Measurements from ENCODE around the gene RAB7B. TPM values are rescaled to one million over a fixed set of nuclear protein-coding genes. Genes with fewer than 3 reads are reported as not detected.
"Not testable (repeated sequence)": the region's sequence is repeated elsewhere in the genome, so short reads cannot be mapped to it uniquely, and the experiment has no call there.

RAB7B gene, protein sequence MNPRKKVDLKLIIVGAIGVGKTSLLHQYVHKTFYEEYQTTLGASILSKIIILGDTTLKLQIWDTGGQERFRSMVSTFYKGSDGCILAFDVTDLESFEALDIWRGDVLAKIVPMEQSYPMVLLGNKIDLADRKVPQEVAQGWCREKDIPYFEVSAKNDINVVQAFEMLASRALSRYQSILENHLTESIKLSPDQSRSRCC
- total RNA-seq (under 1 TPM in 1 of 2 donors, not detected in 1; 0.18 TPM), total RNA-seq (0 reads per million in 2 donors)

GRCh38 chr1:206002871-206003801 is at the start of gene RAB7B:
Gene RAB7B, minus strand, starts transcription at chr1:206003395. Its CDS starts 9,260 bp downstream, at chr1:205994135.
- Mint-ChIP-seq H3K27me3 (peaks cover 59% of the 10 kb centered on the region), H3K4me3 (peak within 1 kb of the TSS; percentile 41), H3K36me3 (ENCODE audit: low read depth) (peaks cover 3% of the 10 kb centered on the region), H3K27ac (no peak within 1 kb of the TSS), H3K4me1 (peaks cover 14% of the 10 kb centered on the region)
- DNase-seq (no peak), ATAC-seq (no peak)
- no peaks in the 10 kb centered on the region for H3K9me3 ChIP-seq (ENCODE audit: control insufficient read depth, low read length, poor library complexity, severe bottlenecking)

GRCh38 chr1:206052231-206052865 is 49.2 kb upstream of the RAB7B start:
- DNase-seq; H3K27me3 Mint-ChIP-seq; H3K36me3 Mint-ChIP-seq (ENCODE audit: low read depth); H3K9me3 ChIP-seq (ENCODE audit: control insufficient read depth, low read length, poor library complexity, severe bottlenecking); ATAC-seq: not testable (repeated sequence)
- H3K27ac Mint-ChIP-seq: peak overlapping the region; percentile 79
- H3K4me1 Mint-ChIP-seq: peaks cover 13% of the 10 kb centered on the region
- peak overlapping the region; percentile 45 for H3K4me3 Mint-ChIP-seq

- ATAC-seq: peak; percentile 96
- Mint-ChIP-seq H3K4me1 (peaks cover 13% of the 10 kb centered on the region), H3K27me3 (peaks cover 4% of the 10 kb centered on the region), H3K27ac (peak overlapping the region; percentile 93), H3K36me3 (ENCODE audit: low read depth) (peaks cover 2% of the 10 kb centered on the region), H3K4me3 (peak overlapping the region; percentile 82)
- H3K9me3 ChIP-seq (ENCODE audit: control insufficient read depth, low read length, poor library complexity, severe bottlenecking): no peaks in the 10 kb centered on the region
- peak in 2 of 3 donors; percentile 17 to 33 for DNase-seq
These were observed 47.5 kb upstream of the RAB7B start for GRCh38 chr1:206050655-206051235.

DNA sequence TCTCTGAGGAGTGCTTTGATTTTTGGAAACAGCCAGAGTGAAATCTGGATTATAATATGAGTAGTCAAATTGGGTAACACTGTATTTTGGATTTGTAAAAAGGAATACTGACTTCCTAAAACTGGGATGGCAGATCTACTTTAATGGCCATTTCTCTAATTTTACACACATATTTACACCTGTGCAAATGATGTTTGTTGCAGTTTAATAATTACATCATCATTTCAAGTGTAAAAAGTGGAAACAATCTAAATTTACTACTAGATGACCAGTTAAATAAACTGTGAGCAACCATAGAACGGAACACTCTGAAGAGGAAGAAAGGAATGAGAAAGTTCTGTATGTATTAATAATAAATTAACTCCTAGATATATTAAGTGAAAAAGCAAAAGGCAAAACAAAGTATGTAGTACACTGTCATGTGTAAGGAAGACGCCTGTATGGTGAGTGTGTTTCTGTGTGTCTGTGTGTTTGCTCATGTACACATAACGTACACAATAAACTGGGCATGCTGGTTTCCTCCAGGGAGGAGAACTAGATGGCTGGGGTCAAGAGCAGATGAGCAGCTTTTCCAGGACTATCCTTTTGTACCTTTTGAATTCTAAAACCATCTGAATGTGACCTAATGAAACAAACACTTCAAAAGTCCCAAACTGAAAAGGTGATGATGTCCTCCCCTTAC is 46.9 kb upstream of the RAB7B start:
- H3K4me3 Mint-ChIP-seq: no peak overlapping the region
- peaks cover 13% of the 10 kb centered on the region for H3K4me1 Mint-ChIP-seq
- peaks cover 2% of the 10 kb centered on the region for H3K36me3 Mint-ChIP-seq (ENCODE audit: low read depth)
- ATAC-seq (no peak), DNase-seq (no peak)
- no peaks in the 10 kb centered on the region for H3K9me3 ChIP-seq (ENCODE audit: control insufficient read depth, low read length, poor library complexity, severe bottlenecking)
- peak overlapping the region; percentile 93 for H3K27ac Mint-ChIP-seq
- peaks cover 4% of the 10 kb centered on the region for H3K27me3 Mint-ChIP-seq

DNA sequence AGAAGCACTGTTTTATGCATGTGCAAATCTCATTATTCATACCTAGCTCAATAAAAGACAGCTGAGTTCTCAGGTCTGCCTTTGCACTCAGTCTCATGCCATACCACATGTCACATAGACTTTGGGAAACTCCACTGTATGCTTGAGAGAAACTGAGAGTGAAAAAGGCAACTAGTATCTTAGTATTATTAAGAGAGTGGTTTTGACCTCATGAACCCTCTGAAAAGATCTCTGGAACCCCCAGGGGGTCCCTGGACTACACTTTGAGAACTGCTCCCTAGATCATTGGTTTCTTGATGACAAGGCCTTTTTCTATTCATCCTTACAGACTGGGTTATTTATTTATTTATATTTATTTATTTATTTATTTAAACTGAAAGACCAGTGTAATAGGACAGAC is 46.1 kb upstream of the RAB7B start:
- ATAC-seq (no peak), DNase-seq (no peak)
- Mint-ChIP-seq H3K27me3 (peaks cover 4% of the 10 kb centered on the region), H3K36me3 (ENCODE audit: low read depth) (peaks cover 2% of the 10 kb centered on the region), H3K4me1 (peaks cover 13% of the 10 kb centered on the region), H3K4me3 (no peak overlapping the region), H3K27ac (no peak overlapping the region)
- no peaks in the 10 kb centered on the region for H3K9me3 ChIP-seq (ENCODE audit: control insufficient read depth, low read length, poor library complexity, severe bottlenecking)

GRCh38 chr1:206048582-206048981 is 45.4 kb upstream of the RAB7B start:
- Mint-ChIP-seq H3K36me3 (ENCODE audit: low read depth) (peaks cover 2% of the 10 kb centered on the region), H3K27ac (peak overlapping the region; percentile 51), H3K4me1 (peaks cover 13% of the 10 kb centered on the region), H3K4me3 (no peak overlapping the region), H3K27me3 (peaks cover 4% of the 10 kb centered on the region)
- no peaks in the 10 kb centered on the region for H3K9me3 ChIP-seq (ENCODE audit: control insufficient read depth, low read length, poor library complexity, severe bottlenecking)
- DNase-seq (no peak), ATAC-seq (no peak)

DNA sequence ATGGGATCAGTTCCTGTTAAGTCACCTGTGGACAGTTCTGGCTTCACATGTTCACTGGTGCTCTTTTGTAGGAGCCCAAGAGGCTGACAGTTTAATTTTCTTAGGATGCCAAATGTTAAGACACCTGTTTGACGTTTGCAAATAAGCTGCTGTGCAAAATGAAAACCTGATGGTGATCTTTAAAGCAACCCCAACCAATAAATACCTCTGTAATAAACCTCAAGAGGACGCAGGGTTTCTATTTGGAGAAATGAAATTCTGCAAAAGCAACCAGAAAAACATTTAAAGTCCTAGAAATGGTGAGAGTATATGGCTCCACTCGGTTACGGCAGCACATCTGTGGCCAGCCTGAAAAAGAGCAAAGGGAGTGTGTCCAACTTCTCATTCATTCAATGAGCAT is 44.1 kb upstream of the RAB7B start:
- H3K27me3 Mint-ChIP-seq: peaks cover 4% of the 10 kb centered on the region
- H3K27ac Mint-ChIP-seq: no peak overlapping the region
- ATAC-seq: no peak
- no peak for DNase-seq
- H3K9me3 ChIP-seq (ENCODE audit: control insufficient read depth, low read length, poor library complexity, severe bottlenecking): no peaks in the 10 kb centered on the region
- H3K4me1 Mint-ChIP-seq: peaks cover 10% of the 10 kb centered on the region
- H3K4me3 Mint-ChIP-seq: no peak overlapping the region
- peaks cover 2% of the 10 kb centered on the region for H3K36me3 Mint-ChIP-seq (ENCODE audit: low read depth)

- no peak for DNase-seq
- H3K27ac Mint-ChIP-seq: no peak overlapping the region
- no peaks in the 10 kb centered on the region for H3K9me3 ChIP-seq (ENCODE audit: control insufficient read depth, low read length, poor library complexity, severe bottlenecking)
- peak; percentile 48 for ATAC-seq
- peaks cover 23% of the 10 kb centered on the region for H3K4me1 Mint-ChIP-seq
- H3K27me3 Mint-ChIP-seq: peaks cover 5% of the 10 kb centered on the region
- H3K36me3 Mint-ChIP-seq (ENCODE audit: low read depth): no peaks in the 10 kb centered on the region
- no peak overlapping the region for H3K4me3 Mint-ChIP-seq
These were observed 38.4 kb upstream of the RAB7B start for GRCh38 chr1:206041640-206042039.

DNA sequence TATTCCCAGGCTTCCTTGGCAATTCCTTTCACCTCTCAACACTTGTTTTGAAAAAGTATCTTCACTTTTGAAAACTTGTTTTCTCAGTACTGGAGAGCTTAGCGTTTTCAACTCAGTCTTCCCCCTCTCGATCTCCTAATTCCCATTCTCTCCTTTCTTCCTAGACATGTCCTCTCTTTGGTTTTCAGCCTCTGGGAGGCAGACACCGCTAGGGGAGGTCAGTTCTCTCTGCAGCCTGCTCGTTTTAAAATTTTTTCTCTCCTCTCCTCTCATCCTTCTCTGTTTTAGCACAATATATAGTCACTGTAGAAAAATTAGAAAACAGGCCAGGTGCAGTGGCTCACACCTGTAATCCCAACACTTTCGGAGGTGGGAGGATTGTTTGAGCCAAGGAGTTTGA is 37.1 kb upstream of the RAB7B start:
- peak overlapping the region; percentile 69 for H3K27ac Mint-ChIP-seq
- no peaks in the 10 kb centered on the region for H3K36me3 Mint-ChIP-seq (ENCODE audit: low read depth)
- no peak for ATAC-seq
- no peak for DNase-seq
- H3K9me3 ChIP-seq (ENCODE audit: control insufficient read depth, low read length, poor library complexity, severe bottlenecking): no peaks in the 10 kb centered on the region
- H3K27me3 Mint-ChIP-seq: peaks cover 5% of the 10 kb centered on the region
- no peak overlapping the region for H3K4me3 Mint-ChIP-seq
- peaks cover 23% of the 10 kb centered on the region for H3K4me1 Mint-ChIP-seq

DNA sequence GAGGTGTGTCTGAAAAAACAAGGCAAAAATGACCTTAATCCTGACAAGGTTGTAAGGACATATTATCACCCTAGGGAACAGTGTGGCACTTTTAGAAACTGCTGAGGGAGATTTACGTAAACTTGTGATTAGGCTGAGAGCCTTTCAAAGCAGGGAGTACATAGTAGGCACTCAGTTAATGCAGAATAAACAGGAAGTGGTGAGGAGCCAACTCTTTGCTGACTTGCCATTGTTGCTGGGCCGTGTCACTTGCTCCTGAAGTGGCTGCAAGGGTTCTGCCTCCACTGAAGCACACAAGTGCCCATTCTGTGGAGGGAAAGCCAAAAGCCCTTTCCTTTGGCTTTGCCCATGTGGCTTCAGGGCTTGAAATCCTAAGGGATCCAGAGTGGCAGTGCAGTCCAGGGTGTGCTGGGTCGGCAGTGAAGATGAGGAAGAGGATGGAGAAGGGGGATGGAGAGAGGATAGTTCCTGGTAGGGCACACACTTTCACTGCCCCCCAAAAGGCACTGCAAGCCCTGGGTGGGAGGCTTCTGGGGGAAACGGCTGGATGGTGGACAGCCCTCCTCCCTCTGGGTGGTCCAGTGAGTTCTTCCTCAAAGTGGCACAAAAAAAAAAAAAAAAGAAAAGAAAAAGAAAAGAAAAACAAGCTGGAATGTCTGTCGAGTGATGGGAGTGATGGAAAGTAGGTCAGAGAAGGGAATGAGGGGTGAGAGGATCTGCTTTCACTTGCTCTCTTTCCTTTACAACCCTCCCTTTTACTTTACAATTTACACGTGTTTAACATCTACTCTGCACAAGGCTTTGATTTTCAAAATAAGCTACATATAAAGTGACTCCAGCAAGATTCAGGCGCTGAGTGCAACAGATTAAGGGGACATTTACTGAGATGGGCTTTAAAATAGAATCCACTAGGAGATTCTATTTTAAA is 36.1 kb upstream of the RAB7B start:
- H3K36me3 Mint-ChIP-seq (ENCODE audit: low read depth): no peaks in the 10 kb centered on the region
- peak overlapping the region; percentile 89 for H3K27ac Mint-ChIP-seq
- H3K4me1 Mint-ChIP-seq: peaks cover 23% of the 10 kb centered on the region
- peaks cover 5% of the 10 kb centered on the region for H3K27me3 Mint-ChIP-seq
- DNase-seq: no peak
- H3K9me3 ChIP-seq (ENCODE audit: control insufficient read depth, low read length, poor library complexity, severe bottlenecking): no peaks in the 10 kb centered on the region
- no peak for ATAC-seq
- H3K4me3 Mint-ChIP-seq: peak overlapping the region; percentile 77

- ATAC-seq: no peak
- H3K27me3 Mint-ChIP-seq: peaks cover 5% of the 10 kb centered on the region
- no peak overlapping the region for H3K27ac Mint-ChIP-seq
These were observed 34.4 kb upstream of the RAB7B start for GRCh38 chr1:206037581-206037980.

More at GRCh38 chr1:206037581-206037980, 34.4 kb upstream of the RAB7B start:
- no peak for DNase-seq
- Mint-ChIP-seq H3K4me1 (peaks cover 23% of the 10 kb centered on the region), H3K4me3 (no peak overlapping the region), H3K36me3 (ENCODE audit: low read depth) (no peaks in the 10 kb centered on the region)
- H3K9me3 ChIP-seq (ENCODE audit: control insufficient read depth, low read length, poor library complexity, severe bottlenecking): no peaks in the 10 kb centered on the region

Measured in T-helper 17 cell (primary cell).